Osteoblast (primary cell): ENCODE measurements around the gene NRAP. TPM values are rescaled to one million over a fixed set of nuclear protein-coding genes. Genes with fewer than 3 reads are reported as not detected.
"Not testable (repeated sequence)": the region's sequence is repeated elsewhere in the genome, so short reads cannot be mapped to it uniquely, and the experiment has no call there.

Experiments
- DNase-seq: peaks from one replicate; pipeline ENCODE4 v3.0.0; 2011; ENCODE audit warnings: low spot score, mixed read lengths; ENCODE audit not compliant: insufficient read length; ENCODE audit errors: missing footprints
- H2AFZ ChIP-seq: 2 replicates; pipeline ENCODE4 v1.6.0; 2011; ENCODE audit warnings: mild to moderate bottlenecking, low read length
- H3K27ac ChIP-seq: 2 replicates; pipeline ENCODE4 v1.5.1; 2011; ENCODE audit warnings: mild to moderate bottlenecking, low read depth, low read length, moderate library complexity
- H3K27me3 ChIP-seq: 2 replicates; pipeline ENCODE4 v1.6.0; 2012; ENCODE audit warnings: mild to moderate bottlenecking, control low read depth, inconsistent platforms, low read length, moderate library complexity; ENCODE audit not compliant: insufficient read depth
- H3K36me3 ChIP-seq: 2 replicates; pipeline ENCODE4 v1.5.1; 2011; ENCODE audit warnings: mild to moderate bottlenecking, low read length, control low read depth, moderate library complexity; ENCODE audit not compliant: insufficient read depth
- H3K4me1 ChIP-seq: 2 replicates; pipeline ENCODE4 v1.5.1; 2011; ENCODE audit warnings: mild to moderate bottlenecking, low read length, control low read depth, moderate library complexity; ENCODE audit not compliant: insufficient read depth
- H3K4me2 ChIP-seq: 2 replicates; pipeline ENCODE4 v1.6.0; 2011; ENCODE audit warnings: mild to moderate bottlenecking, low read length; ENCODE audit not compliant: insufficient read depth
- H3K4me3 ChIP-seq: fragments of 200-600 bp; sonication (generic); 3 replicates; pipeline ENCODE4 v1.5.1; 2012; ENCODE audit warnings: mild to moderate bottlenecking, low read length, inconsistent platforms; ENCODE audit not compliant: insufficient read depth
- H3K79me2 ChIP-seq: 2 replicates; pipeline ENCODE4 v1.6.0; 2012; ENCODE audit warnings: mild to moderate bottlenecking, low read length, control low read depth, inconsistent platforms; ENCODE audit not compliant: insufficient read depth
- H3K9me3 ChIP-seq: 2 replicates; pipeline ENCODE4 v1.5.1; 2011; ENCODE audit warnings: low read depth, low read length, control low read depth
- H4K20me1 ChIP-seq: 2 replicates; pipeline ENCODE4 v1.6.0; 2012; ENCODE audit warnings: mild to moderate bottlenecking, low read length, control low read depth; ENCODE audit not compliant: insufficient read depth
- total RNA-seq: library from RNA; depleted of rRNA; stranded (reverse); fragments of >200 nt; gene quantifications from 2 replicates; pipeline ENCODE4 v1.2.3, GENCODE V29; 2012
- TF ChIP-seq, protein P1 (sequence below): IDR thresholded peaks from 2 replicates; pipeline ENCODE4 v1.5.1; 2011; ENCODE audit warnings: mild to moderate bottlenecking, low read depth, low read length, moderate library complexity; ENCODE audit errors: extremely low read depth

NRAP gene
- total RNA-seq, 1 donor: not detected

DNA sequence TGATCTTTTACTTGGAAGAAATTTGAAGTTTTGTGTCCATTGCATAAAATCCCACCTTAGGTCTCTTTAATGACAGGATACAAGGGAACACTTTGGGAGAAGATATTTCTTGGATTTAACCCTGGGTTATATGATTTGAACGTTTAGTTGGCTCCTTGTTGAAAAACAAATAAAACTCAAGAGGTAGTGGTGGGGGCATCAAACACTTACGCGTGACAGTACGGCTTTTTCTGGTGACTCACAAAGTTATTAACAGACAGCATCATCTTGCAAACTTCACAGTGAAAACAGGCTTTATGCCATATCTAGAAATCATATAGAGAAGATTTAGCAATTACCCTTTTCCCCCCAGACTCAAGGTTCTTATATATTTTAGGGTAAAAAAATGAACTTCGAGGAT, 699 bp downstream of the NRAP start:
- Histone ChIP-seq H3K4me3 (no peak overlapping the region), H3K4me1 (peaks cover 12% of the 10 kb centered on the region), H3K27me3 (no peaks in the 10 kb centered on the region), H4K20me1 (no peaks in the 10 kb centered on the region), H2AFZ (no peak overlapping the region), H3K79me2 (no peaks in the 10 kb centered on the region), H3K4me2 (no peak overlapping the region), H3K9me3 (no peaks in the 10 kb centered on the region), H3K27ac (no peak overlapping the region), H3K36me3 (no peaks in the 10 kb centered on the region)
- TF ChIP-seq, protein P1, sequence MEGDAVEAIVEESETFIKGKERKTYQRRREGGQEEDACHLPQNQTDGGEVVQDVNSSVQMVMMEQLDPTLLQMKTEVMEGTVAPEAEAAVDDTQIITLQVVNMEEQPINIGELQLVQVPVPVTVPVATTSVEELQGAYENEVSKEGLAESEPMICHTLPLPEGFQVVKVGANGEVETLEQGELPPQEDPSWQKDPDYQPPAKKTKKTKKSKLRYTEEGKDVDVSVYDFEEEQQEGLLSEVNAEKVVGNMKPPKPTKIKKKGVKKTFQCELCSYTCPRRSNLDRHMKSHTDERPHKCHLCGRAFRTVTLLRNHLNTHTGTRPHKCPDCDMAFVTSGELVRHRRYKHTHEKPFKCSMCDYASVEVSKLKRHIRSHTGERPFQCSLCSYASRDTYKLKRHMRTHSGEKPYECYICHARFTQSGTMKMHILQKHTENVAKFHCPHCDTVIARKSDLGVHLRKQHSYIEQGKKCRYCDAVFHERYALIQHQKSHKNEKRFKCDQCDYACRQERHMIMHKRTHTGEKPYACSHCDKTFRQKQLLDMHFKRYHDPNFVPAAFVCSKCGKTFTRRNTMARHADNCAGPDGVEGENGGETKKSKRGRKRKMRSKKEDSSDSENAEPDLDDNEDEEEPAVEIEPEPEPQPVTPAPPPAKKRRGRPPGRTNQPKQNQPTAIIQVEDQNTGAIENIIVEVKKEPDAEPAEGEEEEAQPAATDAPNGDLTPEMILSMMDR: no peak
- no peak for DNase-seq

DNA sequence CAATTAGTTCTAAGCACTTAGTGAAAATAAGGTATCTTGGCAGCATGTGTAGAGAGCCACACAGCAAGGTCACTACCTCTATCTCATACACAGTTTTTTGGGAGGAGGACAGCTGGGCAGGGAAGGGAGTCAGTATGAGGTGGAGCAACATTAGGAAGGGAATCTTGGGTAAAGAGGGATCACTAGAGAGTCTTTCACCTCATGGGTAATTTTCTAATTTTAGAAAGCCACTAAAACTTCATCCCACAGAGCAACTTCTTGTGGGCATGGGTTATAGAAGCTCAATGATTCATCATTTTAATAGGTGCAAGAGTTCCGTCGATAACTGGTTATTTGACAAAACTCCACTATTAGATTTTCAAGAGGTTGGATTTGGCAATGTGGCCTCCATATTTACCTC, 2.5 kb downstream of the NRAP start:
- H3K27ac ChIP-seq: no peak overlapping the region
- H3K9me3 ChIP-seq: no peaks in the 10 kb centered on the region
- no peaks in the 10 kb centered on the region for H4K20me1 ChIP-seq
- H3K4me1 ChIP-seq: peaks cover 4% of the 10 kb centered on the region
- DNase-seq: no peak
- no peaks in the 10 kb centered on the region for H3K27me3 ChIP-seq
- H3K4me3 ChIP-seq: no peak overlapping the region
- no peaks in the 10 kb centered on the region for H3K36me3 ChIP-seq
- TF ChIP-seq, protein P1: no peak
- H3K79me2 ChIP-seq: no peaks in the 10 kb centered on the region
- H2AFZ ChIP-seq: no peak overlapping the region
- H3K4me2 ChIP-seq: no peak overlapping the region

- Histone ChIP-seq H3K4me1 (no peaks in the 10 kb centered on the region), H4K20me1 (no peaks in the 10 kb centered on the region), H3K9me3 (no peaks in the 10 kb centered on the region), H3K27ac (no peak overlapping the region), H3K4me2 (no peak overlapping the region), H3K79me2 (no peaks in the 10 kb centered on the region), H3K36me3 (no peaks in the 10 kb centered on the region), H3K4me3 (no peak overlapping the region), H3K27me3 (peaks cover 5% of the 10 kb centered on the region), H2AFZ (no peak overlapping the region)
- TF ChIP-seq, protein P1: no peak
- no peak for DNase-seq
Observed at GRCh38 chr10:113657544-113657943, 6.3 kb downstream of the NRAP start.

DNA sequence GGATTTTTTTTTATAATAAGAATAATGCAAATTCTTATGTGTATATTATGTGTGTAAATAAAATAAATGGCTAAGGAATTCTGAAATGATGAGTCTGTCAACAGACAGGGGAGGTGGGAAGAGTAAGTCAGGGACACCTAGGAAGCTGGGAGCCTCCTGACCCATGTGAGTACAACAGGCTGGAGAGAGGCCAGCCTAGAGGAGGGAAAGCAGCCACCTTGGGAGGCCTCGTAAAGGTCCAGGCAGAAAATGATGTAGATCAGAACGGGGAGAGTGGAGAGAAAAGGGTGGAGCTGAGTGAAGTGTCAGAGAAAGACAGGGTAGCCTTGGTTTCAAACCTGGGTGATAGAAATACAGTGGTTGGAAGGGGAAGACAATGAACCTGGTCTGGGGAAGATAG, 6.9 kb downstream of the NRAP start:
- Histone ChIP-seq H3K4me1 (no peaks in the 10 kb centered on the region), H3K4me2 (no peak overlapping the region), H4K20me1 (no peaks in the 10 kb centered on the region), H2AFZ (no peak overlapping the region), H3K4me3 (no peak overlapping the region), H3K27ac (no peak overlapping the region), H3K9me3 (no peaks in the 10 kb centered on the region), H3K36me3 (no peaks in the 10 kb centered on the region), H3K79me2 (no peaks in the 10 kb centered on the region), H3K27me3 (peaks cover 5% of the 10 kb centered on the region)
- TF ChIP-seq, protein P1: no peak
- DNase-seq: no peak

DNA sequence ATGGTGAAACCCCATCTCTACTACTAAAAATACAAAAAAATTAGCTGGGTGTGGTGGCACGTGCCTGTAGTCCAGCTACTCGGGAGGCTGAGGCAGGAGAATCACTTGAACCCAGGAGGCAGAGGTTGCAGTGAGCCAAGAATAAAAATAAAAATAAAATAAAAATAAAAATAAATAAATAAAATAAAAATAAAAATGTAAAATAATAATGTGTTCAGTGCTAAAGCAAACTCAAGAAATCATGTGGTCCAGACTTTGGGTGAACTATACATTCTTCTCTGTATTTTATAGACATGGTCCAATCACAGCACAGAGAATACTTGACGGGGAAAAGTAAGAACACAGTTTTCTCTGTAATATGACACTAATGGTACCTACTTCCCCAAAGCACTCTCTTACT, 11.4 kb downstream of the NRAP start:
- not testable (repeated sequence) for H3K4me2 ChIP-seq, H3K4me1 ChIP-seq, H3K27ac ChIP-seq, H3K27me3 ChIP-seq, H3K79me2 ChIP-seq, H3K4me3 ChIP-seq, DNase-seq, H3K36me3 ChIP-seq, H3K9me3 ChIP-seq, H2AFZ ChIP-seq, H4K20me1 ChIP-seq
